Stimulated activated CD8-positive, alpha-beta memory T cell treated with anti-CD3 and anti-CD28 coated beads, Interleukin-4, amount 100 ng/mL, for 4 hours (primary cell): ENCODE results near the gene STK32C.

Experiments
- DNase-seq, 2 donors: peaks; one replicate each; pipeline ENCODE4 v3.0.0-alpha.2; 2020; ENCODE audit warnings: low read depth in 2 of 2, low spot score in 1 of 2

The STK32C gene

DNA sequence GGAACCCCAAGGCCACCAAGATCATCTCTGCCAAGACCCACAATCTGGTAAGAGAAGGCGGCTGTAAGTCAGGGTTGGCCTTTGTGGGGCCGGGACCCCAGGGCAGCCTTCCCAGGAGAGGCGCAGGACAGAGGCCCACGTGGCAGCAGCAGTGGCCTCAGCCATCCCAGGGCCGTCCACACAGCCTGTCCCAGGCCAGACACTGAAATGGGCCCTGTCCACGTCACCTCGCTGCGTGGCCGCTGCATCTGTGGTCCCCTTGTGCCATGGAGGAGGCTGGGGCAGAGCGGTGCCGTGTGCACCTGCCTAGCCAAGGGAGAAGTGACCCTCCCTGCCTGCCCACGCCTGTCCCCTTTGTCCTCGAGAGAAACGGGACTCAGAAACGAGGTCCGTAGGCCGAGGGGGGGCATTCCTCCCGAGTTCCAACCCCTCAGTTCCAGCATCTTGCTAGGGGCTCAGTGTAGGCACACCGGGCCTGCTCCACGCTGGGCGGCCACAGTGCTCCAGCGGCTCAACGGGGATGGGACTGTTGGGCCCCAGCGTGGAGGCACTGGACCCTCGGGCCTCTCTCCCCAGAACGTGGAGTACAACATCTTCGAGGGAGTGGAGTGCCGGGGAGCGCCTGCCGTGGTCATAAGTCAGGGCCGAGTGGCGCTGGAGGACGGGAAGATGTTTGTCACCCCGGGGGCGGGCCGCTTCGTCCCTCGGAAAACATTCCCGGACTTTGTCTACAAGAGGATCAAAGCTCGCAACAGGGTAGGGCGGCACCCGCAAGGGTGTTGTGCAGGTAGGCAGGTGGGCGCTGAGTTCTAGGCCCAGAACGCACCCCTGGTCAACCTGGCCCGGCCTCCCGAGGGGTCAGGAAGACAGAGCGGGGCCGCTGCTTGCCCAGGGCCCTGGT, 105.4 kb downstream of the STK32C start:
- DNase-seq, result no peak

DNA sequence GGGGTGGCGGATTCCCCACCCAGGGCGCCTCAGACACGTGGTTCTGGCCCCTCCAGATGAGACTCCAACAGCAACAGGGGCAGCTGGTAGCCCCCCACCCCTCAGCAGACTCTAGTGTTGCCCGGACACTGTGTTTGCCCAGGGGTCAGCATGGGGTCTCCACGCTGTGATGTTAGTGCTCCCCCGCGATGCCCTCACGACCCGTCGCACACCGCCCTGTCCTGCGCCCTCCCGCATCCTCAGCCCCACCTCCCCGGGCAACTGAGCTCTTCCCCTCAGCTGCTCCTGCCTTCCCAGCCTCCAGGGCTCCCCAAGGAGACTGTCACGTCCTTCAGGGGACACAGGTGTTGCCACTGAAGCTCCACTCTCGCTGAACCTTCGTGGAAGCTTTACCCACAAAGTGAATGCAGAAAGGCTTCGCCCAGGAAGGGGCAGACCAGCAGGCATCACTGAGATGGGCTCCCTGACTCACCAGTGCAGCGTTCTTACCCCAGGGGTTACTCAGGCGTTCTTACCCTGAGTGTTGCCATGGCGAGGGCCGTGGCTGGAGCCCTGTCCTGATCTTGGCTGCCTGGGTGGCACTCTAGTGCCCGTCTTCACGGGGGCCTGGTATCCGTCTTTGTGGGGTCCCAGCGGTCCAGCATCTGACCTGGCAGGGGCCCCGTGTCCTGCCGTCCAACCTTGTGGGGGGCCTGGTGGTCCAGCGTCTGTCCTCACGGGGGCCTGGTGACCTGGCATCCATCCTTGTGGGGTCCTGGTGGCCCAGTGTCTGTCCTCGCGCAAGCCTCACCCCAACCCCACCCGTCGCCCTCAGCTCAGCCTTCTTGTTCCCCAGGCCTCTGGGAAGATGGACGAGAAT, 106.4 kb downstream of the STK32C start:
- no peak for DNase-seq

DNA sequence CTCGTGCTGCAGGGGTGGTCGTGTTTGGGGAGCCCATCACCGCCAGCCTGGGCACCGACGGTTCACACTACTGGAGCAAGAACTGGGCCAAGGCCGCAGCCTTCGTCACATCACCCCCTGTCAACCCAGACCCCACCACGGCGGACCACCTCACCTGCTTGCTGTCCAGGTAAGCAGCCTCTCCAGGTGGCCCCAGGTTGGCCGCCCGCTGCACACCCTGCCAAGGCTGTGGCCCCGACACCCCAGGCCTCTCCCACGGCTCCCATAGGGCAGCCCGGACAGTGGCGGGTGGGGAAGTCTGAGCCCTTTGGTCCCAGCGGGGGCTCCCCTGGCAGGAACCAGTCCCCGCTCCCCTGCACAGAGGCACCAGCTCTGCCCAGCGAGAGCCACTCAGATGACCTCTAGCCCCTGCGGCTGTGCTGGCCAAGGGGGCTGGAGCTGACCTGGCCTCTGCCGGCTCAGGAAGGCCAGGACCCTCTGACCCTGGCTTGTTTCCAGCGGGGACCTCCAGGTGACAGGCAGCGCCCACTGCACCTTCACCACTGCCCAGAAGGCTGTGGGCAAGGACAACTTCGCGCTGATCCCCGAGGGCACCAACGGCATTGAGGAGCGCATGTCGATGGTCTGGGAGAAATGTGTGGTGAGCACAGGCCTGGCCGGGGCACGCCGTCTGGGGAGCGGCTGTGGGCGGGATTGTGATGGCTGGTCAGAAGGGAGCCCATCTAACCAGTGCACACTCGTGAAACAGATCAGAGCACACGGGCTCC, 107.2 kb downstream of the STK32C start:
- no peak for DNase-seq

DNA sequence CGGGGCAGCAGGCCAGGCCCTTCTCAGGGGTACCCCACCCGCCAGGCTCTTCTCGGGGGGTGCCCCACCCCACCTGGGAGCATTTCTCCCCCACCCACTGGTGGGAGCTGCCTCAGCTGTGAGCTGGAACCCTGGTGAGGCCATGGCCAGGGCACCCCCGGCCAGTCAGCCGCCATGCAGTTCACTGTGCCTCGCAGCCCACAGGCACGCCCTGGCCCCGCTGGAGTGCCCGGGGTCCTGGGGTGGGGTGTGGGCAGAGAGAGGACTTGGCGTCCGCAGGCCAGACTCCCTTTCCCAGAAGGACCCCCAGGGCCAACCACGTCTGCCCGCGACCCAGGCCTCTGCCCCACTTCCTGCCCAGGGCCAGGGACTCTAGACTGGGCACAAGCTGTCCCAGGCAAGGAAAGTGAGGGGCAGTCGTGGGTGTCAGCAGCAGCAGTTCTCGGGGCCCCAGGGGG, 107.9 kb downstream of the STK32C start:
- DNase-seq, result no peak

DNA sequence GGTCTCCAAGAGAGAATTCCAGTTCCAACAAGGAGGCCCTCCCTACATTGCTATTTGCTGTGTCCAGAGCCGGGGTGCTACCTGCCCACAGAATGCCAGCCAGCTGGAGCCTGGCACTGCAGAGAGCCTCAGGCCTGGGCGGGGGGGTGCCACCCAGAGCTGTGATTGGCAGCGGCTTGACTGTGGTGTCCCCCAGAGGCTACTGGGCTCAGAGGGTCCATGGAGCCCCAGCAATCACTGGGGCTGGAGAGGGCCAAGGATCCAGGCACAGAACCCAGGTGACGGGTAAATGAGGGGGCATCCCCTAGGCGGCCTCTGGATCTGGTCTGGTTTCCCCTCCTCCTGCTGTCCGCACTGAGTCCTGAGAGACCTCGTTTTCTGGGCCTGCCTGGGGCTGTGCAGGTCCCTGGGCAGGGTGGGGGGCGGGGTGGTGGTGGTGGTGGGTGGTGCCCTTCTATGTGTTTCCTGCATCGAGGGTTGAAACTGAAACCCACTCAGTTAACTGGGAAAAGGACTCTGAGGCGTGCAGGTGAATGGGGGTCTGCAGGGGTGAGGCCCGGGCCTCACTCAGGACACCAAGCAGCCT, 108.4 kb downstream of the STK32C start:
- DNase-seq, result no peak

DNA sequence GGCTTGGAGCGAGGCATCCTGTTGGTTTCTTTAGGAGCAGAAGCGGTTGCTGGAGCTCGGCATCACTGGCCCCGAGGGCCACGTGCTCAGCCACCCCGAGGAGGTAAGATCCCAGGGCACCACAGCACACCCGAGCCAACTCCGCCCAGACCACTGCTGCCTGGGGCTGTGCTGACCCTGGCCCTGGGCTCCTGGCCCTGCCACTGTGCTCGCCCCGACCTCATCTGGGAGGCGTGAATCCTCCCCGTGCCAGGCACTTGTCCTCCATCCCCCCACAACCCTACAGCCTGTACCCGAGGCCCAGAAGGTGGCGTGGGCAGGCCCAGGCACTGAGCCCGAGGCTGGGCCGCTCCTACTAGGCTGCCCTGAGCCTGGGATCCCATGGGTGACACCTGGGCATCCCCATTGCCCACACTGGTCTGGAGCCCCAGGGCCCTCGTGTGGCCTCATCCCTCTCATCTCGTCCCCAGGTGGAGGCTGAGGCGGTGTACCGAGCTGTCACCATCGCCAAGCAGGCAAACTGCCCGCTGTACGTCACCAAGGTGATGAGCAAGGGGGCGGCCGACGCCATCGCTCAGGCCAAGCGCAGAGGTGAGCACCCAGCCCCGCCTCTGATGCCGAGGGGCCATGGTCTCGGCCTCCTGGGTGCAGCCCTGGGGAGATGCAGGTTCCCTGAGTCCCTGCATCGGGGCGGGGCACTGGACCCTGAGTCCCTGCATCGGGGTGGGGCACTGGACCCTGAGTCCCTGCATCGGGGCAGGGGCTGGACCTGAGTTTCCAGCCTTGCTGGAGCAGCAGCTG, 109.2 kb downstream of the STK32C start:
- DNase-seq, result no peak

DNA sequence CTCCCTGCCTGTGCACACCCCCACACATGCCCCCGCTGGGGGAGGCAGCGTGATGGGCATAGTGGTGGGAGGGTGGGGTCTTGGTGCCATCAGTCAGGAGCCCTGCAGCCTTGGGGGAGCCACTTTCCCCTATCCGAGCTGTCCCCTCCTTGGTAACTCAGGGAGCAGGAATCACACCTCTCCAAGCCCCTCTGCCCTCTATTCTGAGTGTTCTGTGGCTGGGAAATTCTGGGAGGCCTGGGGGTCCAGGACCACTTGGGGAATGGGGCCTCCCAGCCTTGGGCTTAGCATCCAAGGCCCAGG, 109.7 kb downstream of the STK32C start:
- DNase-seq, result no peak

DNA sequence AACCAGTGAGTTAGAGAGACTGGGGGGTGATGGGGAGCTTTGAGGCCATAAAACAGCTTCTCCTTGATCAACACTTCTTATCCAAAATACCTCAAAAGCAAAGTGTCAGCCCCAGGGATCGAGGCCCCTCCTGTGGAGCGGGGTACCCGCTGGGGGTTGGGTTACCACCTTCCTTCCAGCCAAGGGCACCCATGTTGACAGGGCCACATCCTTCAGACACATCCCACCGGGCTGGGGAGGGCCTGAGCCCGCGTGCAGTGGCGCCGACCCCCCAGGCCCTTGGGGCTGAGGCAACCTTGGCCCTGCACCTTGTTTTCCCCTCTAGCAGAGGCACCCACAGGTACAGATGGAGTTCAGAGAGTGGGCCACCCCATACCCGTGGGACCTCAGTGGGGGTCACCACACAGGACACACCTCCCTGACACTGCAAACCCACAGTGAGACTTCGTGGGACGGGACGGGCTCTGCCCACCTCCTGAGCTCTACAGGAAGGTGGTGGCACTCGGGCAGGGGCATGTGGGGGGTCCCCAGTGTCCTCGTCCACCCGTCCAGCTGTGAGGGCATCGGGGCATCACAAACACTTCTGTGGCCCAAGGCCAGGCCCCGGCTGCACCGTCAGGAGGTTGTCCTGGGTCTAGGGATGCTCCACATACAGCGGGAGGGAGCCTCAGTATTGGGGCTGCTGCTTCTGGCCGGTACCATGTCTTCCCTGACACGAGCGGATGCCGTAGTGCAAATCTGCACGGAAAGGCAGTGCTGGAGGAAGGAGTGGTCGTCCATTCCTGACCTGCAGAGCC, 110.3 kb downstream of the STK32C start:
- DNase-seq, result no peak

DNA sequence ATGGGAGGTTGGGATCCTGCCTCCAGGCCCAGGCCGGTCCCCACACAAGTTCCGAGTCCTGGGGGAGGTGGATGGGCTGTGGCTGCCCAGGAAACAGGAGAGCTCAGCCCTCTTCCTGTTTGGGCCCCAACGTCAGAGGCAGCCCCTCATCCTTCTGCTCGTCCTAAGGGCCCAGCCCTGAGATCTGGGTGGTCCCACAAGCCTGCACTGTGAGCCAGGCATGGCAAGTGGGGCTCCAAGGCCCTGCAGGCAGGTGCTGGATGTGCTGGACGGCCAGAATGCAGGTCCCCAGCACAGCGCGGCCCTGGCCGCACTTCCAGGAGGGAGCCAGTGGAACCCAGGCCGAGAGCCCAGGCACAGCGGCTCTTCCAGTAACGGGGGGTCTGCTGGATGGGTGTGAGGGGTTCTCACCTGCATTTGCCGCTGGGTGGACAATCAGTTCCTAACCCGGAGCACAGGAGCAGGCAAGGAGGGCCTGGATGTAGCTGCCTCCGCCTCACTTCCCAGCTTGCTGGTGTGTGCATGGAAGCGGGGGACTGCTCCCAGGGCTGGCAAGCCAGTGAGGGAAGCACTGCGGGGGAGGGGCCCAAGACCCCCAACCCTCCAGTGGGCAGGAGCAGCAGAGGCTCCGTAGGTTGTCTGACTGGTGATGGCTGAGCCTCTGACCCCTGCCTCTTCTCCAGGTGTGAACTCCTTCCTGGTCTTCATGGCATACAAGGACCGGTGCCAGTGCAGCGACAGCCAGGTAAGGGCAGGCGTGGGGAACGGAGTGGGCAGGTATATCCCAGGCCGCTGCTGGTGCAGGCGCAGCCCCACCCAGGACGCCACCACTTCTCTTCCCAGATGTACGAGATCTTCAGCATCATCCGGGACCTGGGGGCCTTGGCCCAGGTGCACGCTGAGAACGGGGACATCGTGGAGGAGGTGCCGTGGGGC, 111.3 kb downstream of the STK32C start:
- no peak for DNase-seq

DNA sequence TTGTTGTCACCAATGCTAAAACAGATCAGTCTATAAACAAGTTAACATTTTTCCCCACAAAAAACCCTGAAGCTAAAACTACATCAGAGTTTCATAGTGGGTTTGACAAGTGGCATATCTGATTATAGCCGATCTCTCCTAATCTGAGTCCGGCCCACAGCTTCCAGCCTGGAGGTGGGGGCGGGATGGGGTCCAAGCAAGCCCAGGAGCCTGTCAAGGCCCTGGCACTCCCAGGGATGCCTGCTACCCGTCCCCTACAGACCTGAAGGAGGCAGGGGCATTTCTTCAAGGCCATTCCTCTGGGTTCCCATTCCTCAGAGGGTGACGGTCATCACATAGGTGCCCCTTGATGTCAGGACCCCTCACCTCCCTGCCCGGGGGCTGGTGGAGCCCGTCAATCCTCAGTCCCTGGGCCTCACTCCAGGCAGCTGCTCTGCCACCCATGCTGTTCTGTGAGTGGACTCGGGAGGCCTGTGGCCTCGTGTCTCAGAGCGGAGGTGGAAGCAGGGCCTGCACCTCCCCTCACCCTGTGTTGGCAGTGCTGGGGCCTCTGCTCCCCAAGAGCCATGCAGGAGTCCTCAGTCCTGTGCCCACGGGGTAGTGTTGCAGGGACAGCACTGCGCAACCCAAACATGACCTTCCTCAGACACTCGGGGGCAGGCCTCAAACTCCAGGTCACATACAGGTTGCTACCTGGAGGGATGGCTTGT, 112.2 kb downstream of the STK32C start:
- DNase-seq, result no peak

DNA sequence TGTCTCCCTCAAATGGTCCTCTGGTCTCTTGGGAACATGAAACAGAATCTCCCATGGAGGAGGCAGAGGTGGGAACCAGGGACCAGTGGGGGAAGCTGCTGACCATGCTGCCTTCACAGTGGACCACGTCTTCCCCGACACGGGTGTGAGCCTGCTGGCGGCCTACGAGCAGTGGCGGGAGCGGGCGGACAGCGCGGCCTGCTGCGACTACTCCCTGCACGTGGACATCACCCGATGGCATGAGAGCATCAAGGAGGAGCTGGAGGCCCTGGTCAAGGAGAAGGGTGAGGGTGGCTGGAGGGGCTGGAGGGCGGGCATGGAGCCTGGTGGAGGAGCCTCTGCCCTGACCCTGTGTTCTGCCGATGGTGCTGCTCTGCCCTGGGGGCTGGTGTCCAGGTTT, 113.0 kb downstream of the STK32C start:
- no peak for DNase-seq

DNA sequence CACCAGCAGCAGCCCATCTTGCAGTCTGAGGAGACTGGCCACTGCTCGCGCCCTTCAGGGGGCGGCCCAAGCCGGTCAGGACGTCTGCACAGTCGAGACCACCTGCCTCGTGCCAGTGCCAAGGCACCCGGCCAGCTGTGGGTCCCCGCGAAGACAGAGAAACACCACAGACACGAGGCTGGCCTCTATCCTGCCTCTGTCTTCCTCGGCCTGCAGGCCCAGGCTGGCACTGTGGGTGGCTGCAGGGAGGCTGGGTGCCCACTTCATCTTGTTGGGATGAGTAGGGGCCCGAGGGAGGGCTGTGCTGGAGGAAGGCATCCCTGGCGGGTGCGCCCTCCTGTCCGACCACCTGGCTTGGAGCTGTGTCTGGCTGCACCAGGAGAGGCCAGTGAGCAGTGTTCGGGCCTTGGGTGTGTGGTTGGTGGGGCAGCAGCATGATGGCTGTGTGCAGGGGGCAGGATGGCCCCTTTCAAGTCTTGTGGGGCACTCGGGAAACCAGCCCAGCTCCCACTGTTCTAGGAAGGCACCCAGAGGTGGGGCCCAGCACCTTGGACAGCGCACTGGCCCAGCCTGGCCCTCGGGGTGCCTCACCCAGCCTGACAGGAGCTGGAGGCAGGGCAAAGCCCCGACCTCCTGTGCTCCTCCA, 113.7 kb downstream of the STK32C start:
- DNase-seq, result no peak

DNA sequence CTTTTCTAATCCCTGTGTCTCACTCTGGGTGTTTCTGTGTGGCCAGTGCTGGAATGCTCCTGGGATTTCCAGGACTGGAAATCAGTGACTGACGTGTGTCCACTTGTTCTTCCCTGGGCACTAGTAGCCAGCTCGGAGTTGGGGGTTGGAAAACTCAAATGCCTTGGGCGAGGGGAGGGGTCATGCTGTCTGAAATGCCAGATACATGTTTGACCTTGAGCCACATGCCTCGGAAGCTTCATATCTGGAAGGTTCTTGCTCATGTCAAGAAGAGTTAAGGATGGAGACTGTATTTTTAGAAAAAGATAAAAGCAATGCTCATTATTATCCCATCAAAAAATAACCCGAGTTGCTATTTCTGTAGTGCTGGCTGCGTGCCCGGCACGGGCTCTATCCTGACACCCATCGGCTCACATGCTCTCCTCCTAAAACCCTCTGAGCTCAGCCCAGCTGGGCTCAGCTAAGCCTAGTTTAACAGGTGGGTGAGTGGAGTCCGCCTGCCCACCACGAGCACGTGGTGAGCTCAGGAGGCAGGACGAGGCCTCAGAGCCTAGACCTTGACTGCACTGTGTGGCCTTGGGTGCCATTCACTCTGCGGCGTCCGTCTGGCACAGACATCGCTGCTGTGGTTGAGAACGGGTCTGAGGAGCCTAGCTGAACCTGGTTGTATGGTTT, 114.6 kb downstream of the STK32C start:
- DNase-seq, result no peak

DNA sequence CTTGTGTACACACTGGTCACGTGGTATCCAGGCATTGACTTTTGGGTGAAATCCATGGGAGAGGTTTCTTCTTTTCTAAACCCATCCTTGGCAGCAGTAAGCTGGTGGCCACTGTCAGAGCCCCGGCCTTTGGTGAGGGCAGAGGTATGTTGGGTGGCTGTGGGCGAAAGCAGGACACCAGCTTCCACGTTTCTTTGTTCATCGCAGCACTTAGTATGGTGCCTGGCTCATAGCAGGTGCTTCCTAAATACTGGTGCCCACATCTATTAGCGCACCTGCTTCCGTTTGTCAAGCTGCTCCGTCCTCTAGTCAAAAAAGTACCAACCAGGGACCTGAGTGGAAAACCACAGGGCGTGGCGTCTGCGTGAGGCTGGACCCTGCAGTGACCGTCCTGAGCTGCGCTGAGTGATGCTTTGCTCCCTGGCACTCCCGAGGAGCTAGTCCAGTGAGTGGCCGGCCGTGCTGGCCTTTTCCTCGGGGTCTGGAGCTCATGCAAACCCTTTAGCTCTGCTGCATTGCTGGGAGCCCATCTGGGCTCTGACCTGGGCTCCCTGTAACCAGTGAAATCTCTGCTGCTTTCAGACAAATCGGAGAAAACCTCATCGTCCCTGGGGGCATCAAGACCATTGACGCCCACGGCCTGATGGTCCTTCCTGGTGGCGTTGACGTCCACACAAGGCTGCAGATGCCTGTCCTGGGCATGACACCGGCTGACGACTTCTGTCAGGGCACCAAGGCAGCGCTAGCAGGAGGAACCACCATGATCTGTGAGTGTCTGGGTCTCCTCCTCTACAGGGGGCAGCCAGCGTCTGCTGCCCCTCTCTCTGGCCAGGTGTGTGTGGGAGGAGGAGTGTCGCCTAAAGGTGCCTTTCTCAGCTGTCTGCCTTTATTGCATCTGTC, 115.4 kb downstream of the STK32C start:
- DNase-seq, result no peak

DNA sequence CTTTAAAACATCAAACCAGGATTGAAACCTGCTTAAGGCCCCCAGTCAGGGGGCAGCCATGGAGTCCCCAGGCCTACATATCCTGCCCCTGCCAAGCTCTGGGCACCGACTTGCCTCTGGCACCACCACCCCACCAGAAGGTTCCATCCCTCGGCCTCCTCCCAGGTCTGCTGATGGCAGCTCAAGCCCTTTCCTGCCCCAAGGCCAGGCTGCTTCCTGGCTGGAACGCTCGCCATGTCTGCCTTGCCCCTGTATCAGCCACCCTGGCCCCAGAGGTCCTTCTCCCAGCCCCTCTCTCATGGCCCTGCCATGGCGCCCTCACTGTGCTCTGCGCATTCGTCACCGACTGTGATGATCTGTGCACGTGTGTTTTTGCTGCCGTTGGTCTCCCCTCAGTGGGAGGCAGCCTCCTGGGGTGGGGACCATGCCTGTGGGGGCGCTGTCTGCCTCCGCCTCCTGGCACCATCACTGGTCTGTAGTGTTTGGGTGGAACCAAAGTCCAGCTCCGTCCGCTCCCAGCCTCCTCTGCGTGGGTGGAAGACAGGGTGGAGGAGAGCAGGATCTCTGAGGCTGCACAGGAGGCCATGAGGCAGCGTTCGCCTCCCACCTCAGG, 117.8 kb downstream of the STK32C start:
- no peak for DNase-seq
